Embryonic facial prominence (tissue), 1 donor: ENCODE measurements around the gene CDCA5.
"Not testable (repeated sequence)": the region's sequence is repeated elsewhere in the genome, so short reads cannot be mapped to it uniquely, and the experiment has no call there.

ENCODE experiments used
- DNase-seq: peaks from one replicate; pipeline ENCODE4 v3.0.0-alpha.2; 2016; ENCODE audit errors: extremely low spot score

CDCA5 gene

DNA sequence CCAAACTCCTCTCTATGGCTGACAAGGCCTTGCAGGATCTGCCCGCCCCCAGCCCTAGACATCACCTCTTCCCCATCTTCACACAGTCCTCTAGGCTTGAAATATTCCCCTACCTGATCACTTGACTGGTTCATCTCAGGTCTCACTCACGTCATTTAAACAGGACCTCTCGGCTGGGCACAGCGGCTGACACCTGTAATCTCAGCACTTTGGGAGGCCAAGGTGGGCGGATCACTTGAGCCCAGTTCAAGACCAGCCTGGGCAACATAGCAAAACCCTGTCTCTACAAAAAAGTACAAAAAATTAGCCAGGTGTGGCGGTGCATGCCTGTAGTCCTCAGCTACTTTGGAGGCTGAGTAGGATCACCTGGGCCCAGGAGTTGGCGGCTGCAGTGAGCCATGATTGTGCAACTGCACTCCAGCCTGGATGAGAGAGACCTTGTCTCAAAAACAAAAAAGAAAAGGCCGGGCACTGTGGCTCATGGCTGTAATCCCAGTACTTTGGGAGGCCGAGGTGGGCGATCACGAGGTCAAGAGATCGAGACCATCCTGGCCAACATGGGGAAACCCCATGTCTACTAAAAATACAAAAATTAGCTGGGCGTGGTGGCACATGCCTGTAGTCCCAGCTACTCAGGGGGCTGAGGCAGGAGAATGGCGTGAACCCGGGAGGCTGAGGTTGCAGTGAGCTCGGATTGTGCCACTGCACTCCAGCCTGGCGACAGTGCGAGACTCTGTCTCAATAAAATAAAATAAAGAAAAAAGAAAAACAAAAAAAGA lies 35.2 kb upstream of the CDCA5 start:
- DNase-seq: not testable (repeated sequence)

DNA sequence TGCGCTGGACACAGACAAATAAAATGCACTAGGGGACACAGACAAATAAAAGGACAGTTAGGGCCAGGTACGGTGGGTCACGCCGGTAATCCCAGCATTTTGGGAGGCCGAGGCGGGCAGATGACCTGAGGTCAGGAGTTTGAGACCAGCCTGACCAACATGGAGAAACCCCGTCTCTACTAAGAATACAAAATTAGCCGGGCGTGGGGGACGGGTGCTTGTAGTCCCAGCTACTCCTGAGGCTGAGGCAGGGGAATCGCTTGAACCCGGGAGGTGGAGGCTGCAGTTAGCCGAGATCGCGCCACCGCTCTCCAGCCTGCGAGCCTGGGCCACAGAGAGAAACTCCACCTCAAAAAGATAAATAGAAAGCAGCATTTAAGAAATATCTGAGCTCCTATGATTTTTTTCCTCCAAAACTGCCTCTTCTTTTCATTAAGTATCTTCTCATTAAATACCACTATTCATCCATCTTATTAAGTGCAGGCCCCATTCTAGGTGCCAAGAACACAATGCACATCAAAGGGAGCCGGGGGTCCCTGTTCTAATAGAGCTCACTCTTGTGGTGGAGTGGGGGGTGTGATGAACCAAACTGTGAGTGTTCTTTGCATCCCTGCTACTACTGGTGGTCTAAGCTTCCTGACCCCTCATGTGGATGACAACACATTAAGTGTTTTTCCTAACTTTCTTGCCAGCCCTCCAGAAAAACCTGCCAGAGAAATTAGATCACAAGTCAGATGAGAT lies 34.4 kb upstream of the CDCA5 start:
- no peak for DNase-seq

DNA sequence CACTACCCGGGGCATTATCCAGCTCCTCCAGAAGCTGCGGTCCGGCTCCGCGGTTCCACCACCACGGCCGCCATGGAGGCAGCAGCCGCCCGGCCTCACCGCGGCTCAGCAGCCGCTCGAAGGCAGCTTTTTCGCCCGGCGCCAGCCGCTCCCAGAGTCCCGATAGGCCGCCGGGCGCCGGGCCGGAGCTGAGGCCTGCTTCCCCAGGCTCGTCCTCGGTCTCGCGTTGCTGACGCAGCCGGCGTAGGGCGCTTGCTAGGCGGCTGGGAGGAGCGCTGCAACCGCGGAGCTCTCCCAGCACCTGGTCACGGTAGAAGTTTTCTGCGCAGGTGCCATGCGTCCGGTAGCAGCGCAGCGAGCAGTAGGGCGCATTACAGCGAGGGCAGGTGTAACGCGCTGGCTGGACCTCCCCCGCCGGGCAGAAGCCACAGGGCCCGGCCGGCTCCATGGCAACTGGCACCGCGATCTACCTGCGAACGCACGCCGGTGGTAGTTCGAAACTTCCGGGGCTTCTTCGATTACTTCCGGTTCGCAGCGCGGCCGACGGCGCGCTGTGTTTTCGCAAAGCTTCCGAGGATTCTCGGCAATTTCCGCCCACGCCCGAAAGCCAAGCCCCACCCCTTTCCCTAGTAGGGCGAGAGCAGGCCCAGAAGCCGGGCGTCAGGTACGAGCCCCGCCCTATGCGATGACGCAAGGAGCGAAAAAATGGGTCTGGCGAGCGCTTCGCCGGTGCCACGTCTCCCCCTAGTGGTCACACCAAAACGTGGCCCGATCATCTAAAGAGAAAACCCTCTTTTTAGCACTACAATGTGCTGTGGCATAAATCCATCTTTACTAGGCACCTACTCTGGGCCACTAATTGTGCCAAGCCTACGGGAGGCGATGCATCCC lies 33.6 kb upstream of the CDCA5 start, which contains the start of gene ZNHIT2:
Gene ZNHIT2 (minus strand): TSS at position 496 of the 891 bp plus-strand sequence. CDS start 48 bp downstream, at position 448.
- peak; percentile 97 for DNase-seq

DNA sequence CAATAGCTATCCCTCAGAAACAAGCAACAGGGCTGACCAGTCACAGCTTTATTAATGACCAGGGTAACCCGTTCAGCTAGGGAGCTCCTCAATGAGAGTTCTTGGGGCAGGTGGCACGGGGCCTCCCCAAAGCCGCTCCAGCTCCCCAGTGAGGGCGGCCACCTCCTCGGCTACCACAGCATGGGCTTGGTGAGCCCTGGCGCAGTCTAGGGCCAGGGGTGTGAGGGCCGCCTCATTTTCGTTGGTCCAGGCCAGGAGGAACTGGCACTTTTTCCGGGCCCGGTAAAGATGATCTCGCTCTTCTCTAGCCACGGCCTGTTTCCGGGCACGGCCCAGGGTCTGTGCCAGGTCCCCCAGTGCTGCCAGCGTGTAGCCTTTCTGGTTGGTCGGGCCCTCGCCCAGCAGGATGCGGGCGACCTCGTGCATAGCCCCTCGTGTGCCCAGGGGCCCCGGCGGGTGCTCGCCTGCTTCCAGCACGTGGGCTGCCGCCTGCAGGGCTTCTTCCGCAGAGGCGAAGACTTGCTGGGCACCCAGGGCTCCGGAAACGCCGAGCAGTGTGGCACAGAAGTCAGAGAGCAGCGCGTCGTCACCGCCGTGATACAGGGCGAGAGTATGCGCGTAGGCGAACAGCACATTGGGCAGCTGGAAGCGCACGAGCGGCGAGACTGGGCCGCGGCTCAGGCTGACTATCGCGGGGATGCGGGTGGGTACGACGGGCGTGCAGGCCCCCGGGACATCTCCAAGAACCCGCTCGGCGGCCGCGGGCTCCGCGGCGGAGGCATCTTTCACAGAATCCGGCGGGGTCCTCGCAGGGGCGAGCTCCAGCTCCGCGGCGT lies 32.7 kb upstream of the CDCA5 start:
- no peak for DNase-seq

DNA sequence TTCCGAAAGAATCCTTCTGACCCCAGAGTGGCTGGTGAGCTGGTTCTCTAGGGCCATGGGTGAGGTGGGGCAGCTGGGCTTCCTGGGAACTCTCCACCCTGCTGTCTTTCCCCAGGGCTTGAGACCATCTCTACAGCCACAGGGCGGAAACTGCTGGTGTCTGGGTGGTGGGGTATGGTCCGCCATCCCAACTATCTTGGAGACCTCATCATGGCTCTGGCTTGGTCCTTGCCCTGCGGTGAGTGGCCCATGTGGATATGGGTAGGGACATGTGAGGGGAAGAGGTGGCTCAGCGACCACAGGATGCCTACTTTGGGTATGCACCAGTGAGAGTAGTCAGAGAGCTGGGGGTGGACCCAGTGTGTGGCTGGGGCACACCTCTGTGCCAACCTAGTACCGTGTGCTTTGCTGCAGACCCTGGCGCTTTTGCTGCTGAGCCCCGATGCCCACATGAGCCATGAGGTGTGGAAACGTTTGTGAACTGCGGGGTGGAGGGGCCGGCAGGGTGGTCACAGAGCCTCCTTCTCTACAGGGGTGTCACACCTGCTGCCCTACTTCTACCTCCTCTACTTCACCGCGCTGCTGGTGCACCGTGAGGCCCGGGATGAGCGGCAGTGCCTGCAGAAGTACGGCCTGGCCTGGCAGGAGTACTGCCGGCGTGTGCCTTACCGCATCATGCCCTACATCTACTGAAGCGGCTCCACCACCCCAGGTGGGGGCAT lies 31.7 kb upstream of the CDCA5 start:
- no peak for DNase-seq

DNA sequence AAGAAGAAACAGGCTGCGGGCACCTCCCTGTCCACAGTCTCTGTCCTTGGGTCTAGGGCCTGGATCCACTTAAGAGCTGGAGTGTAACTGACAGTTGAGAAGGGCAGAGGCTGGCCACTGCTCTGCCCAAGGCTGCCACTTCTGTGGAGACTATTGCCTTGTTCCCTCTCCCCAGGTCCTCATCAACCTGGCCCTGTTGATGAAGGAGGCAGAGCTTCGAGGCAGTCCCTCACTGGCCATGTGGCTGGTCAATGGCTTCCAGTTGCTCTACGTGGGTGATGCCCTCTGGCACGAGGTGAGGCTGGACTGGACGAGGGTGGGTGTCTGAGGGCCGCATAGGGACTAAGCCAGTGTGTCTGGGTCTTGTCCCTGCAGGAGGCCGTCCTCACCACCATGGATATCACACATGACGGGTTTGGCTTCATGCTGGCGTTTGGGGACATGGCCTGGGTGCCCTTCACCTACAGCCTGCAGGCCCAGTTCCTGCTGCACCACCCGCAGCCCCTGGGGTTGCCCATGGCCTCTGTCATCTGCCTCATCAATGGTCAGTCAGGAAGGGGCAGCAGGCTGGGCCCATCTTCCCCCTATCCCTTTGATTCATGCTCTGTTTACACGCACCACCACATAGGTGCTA lies 30.8 kb upstream of the CDCA5 start:
- no peak for DNase-seq

DNA sequence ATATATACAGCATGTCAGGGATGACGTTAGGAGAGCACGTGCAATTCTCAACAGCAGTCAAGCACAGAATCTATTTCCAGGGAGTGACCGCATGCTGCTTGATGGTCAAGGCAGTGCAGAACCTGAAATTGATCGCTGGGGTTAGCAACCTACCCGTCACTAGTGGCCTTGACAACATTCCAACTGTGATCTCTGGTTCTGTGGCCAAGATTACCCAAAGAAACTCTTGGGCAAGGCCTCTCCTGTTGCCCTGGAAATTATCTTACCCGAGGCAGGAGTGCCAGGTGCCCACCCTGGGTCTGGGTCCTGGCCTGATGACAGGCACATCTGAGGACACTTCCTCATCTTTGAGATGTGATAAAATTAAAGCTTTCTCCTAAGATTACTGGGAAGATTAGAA lies 30.0 kb upstream of the CDCA5 start:
- DNase-seq: no peak

DNA sequence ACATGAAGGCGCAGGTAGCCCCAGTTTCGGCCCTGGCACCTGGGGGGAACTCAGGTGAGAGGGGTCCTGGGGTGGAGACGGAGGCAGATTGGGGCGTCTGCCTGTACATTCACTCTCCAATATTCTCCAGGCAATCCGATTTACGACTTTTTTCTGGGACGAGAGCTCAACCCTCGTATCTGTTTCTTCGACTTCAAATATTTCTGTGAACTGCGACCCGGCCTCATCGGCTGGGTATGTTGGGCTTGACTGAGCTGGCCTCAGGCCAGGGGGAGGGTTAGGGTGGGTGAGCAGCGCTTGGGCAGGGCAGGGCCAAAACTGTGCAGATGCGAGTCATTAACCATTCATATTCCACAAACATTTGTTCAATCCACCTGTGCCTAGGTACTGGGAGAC lies 29.5 kb upstream of the CDCA5 start:
- no peak for DNase-seq

DNA sequence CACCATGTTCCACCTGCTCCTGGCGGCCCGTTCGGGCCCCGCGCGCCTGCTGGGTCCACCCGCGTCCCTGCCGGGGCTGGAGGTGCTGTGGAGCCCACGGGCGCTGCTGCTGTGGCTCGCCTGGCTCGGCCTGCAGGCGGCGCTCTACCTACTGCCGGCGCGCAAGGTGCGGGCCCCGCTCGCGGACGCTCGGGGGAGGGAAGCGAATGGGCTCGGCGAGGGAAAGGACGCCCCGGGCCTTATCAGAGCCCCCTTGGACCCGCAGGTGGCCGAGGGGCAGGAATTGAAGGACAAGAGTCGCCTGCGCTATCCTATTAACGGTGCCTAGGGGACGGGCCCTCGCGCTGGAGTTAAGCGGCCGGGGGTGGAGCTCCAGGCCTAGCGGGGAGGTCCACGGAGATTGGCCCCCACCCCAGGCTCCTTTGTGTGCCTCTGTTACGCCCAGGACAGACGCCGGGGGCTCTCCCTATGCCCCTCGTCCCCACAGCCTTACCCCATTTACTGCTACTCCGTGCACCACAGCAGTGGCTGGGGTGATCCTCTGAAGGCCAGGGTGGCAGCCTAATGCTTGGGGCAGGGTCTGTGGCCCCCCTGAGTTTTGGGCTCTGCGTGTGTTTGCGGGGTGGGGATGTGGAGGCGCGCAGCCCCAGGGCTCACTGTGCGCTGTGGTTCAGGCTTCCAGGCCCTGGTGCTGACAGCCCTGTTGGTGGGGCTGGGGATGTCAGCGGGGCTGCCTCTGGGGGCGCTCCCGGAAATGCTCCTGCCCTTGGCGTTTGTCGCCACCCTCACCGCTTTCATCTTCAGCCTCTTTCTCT lies 28.9 kb upstream of the CDCA5 start:
- DNase-seq: no peak

DNA sequence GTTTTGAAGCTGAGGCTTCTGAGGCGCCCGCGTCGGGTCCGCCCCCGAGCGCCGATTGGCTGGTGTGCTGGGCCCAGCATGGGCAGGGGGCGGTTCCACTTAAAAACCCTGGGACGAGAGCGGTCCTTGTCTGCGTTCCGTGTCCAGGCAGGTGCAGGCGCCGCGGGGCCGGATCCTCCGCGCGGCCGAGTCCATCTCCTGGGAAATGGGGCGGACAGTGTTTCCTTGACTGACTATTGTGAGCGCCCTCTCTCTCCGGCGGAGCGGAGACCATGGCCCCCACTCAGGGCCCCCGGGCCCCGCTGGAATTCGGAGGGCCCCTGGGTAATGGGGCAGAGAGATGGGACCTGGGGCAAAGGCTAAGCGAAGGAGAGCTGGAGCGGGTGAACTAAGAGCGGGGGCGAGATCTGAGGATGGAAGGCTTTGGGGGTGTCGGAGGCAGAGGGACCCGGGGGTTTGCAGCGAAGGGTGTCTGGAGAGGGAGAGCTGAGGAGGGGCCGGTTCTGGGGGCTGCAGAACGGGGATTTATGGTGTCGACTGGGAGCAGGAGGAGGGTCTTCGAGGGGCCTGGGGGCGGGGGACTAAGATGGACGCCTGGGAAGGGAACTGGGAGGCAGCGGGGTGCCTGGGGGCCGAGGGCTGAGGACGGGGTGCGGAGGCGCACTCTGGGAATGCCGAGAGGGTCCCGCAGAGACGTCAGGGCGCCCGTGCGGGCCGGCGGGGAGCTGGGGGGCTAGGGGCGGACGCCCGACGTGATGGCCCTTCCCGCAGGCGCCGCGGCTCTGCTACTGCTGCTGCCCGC lies 28.1 kb upstream of the CDCA5 start, which contains the start of gene TM7SF2:
Gene TM7SF2 (plus strand): TSS at position 129 of the 802 bp plus-strand sequence. CDS start 144 bp downstream, at position 273.
- DNase-seq: no peak

DNA sequence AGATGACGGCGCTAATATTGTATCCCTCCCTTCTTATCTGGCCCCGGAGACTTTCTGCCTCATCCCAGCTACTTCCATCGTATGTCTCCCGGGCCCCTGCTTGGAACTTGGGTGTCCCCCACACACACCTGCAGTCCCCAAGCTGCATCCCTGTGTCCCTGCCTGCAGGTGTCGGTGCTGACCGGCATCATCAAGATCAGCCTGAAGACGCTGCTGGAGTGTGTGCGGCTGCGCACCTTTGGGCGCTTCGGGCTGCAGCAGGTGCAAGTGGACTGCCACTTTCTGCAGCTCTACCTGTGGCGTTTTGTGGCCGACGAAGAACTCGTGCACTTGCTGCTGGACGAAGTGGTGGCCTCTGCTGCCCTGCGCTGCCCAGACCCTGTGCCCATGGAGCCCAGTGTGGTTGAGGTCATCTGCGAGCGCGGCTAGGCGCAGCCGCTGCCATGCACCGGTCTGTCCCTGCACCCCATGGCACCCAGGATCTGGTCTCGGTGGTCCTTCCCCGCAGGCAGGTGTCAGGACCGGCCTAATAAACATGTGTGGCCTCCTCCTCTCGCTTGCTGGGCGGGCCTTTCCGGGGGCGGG lies 27.4 kb upstream of the CDCA5 start:
- DNase-seq: no peak

DNA sequence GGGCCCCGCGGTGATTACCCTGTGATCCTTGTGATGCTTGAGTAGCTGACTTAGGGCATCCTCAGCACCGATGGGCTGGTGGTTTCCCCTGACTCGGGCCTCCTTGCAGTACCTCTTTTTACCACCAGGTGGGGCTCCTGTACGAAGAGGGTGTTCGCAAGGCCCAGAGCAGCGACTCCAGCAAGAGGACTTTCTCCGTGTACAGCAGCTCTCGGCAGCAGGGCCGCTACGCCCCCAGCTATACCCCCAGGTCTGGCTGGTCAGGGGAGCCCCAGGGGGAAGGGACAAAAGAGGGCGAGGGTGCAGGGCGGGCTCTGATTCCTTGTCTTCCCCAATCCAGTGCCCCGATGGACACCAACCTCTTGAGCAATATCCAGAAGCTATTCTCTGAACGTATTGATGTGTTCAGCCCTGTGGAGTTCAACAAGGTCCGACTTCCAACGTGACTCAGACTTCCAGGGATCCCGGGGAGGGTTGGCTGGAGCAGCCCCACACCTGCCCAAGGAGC lies 26.6 kb upstream of the CDCA5 start:
- DNase-seq: peak; percentile 66

DNA sequence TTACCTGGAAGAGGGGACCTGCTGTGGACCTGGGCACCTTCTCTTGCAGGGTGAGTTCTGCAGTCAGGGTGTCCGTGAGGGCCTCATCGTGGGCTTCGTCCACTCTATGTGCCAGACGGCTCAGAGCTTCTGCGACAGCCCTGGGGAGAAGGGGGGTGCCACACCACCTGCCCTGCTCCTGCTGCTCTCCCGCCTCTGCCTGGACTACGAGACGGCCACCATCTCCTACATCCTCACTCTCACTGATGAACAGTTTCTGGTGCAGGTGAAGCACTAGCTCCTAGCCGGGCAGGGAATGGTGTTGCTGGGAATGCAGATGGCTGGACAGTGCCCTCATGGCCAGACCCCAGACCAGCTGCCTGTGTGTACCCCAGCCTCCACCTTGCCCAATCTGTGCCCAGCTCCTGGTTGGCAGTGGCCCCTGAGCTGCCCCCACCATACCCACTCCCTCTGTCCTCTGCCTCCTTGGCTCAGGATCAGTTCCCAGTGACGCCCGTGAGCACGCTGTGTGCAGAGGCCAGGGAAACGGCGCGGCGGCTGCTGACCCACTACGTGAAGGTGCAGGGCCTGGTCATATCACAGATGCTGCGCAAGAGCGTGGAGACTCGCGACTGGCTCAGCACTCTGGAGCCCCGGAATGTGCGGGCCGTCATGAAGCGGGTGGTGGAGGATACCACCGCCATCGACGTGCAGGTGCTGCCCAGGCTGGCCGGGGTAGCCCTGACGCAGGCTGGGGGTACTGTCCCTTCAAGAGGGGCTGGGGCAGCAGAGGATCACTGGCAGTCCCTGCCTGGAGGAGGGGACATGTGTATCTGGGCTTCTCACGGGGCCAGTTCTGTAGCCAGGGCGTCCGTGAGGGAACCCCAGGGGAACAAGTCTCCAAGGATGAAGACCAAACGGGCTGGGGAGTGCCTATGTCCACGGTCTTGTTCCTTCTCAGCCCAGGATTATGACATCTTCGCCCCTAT lies 25.7 kb upstream of the CDCA5 start:
- no peak for DNase-seq

DNA sequence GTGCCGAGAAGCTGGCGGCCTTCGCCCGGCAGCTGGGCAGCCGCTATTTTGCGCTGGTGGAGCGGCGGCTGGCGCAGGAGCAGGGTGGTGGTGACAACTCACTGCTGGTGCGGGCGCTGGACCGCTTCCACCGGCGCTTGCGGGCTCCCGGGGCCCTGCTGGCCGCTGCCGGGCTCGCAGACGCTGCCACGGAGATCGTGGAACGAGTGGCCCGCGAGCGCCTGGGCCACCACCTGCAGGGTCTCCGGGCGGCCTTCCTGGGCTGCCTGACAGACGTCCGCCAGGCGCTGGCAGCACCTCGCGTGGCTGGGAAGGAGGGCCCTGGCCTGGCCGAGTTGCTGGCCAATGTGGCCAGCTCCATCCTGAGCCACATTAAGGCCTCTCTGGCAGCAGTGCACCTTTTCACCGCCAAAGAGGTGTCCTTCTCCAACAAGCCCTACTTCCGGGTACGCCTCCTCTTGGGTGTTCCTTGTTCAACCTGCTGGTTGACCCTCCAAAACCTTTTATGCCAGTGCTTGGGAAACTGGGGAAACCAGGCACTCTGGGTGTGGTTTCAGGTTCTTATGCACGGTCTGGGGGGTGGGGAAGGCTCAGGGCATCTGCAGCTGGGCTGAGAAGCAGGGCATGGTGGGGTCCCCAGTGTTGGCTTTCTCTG lies 24.8 kb upstream of the CDCA5 start:
- DNase-seq: no peak

DNA sequence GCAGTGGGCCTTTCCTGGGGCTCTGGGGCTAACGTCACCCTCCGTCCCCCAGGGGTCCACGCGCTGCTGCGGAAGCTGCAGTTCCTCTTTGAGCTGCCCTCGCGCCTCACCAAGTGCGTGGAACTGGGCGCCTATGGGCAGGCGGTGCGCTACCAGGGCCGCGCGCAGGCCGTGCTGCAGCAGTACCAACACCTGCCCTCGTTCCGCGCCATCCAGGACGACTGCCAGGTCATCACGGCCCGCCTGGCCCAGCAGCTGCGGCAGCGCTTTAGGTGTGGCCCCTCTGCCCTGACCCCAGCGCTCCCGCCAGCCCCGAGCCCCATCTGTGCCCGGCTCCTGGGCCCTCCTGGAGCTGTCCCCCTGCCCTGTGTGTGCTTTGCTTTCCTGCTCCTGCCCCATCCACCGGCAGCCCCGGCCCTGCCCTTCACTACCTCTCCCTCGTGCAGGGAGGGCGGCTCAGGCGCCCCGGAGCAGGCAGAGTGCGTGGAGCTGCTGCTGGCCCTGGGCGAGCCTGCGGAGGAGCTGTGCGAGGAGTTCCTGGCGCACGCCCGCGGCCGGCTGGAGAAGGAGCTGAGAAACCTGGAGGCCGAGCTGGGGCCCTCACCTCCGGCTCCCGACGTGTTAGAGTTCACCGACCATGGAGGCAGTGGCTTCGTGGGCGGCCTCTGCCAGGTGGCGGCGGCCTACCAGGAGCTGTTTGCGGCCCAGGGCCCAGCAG lies 24.1 kb upstream of the CDCA5 start:
- DNase-seq: no peak
